Measurements from ENCODE around the gene CCNL2. TPM values are rescaled to one million over a fixed set of nuclear protein-coding genes. Genes with fewer than 3 reads are reported as not detected.
"Not testable (repeated sequence)": the region's sequence is repeated elsewhere in the genome, so short reads cannot be mapped to it uniquely, and the experiment has no call there.

Gene CCNL2
- total and polyA plus RNA-seq, 4 donors: 148 to 303 (median 196) TPM

GRCh38 chr1:1412311-1412902 lies 13.3 kb upstream of the CCNL2 start:
- H3K9me3 ChIP-seq (ENCODE audit: control insufficient read depth, insufficient read depth, low read length): not testable (repeated sequence)

GRCh38 chr1:1411626-1412025 lies 12.5 kb upstream of the CCNL2 start:
- WGBS (ENCODE audit: insufficient coverage): 94% methylated on average over 11 of the region's 13 CpGs
- H3K27ac ChIP-seq (ENCODE audit: low read depth, low read length): no peak overlapping the region
- H3K4me3 ChIP-seq (ENCODE audit: low read depth, low read length): no peak overlapping the region
- peaks cover 10% of the 10 kb centered on the region for H3K36me3 ChIP-seq (ENCODE audit: control insufficient read depth, insufficient read depth, low read length)
- no peak for DNase-seq (ENCODE audit: low read depth in 4 of 6, low spot score in 6 of 6)
- no peaks in the 10 kb centered on the region for H3K27me3 ChIP-seq (ENCODE audit: control insufficient read depth, insufficient read depth, low read length)
- peaks cover 17% of the 10 kb centered on the region for H3K4me1 ChIP-seq (ENCODE audit: control insufficient read depth, insufficient read depth, low read length)
- no peaks in the 10 kb centered on the region for H3K9me3 ChIP-seq (ENCODE audit: control insufficient read depth, insufficient read depth, low read length)

More at GRCh38 chr1:1412311-1412902, 13.3 kb upstream of the CCNL2 start:
- not testable (repeated sequence) for DNase-seq (ENCODE audit: low read depth in 4 of 6, low spot score in 6 of 6); H3K36me3 ChIP-seq (ENCODE audit: control insufficient read depth, insufficient read depth, low read length); H3K4me3 ChIP-seq (ENCODE audit: low read depth, low read length); H3K27me3 ChIP-seq (ENCODE audit: control insufficient read depth, insufficient read depth, low read length); H3K27ac ChIP-seq (ENCODE audit: low read depth, low read length)
- 85% methylated on average over 2 of the region's 11 CpGs for WGBS (ENCODE audit: insufficient coverage)
- peaks cover 17% of the 10 kb centered on the region for H3K4me1 ChIP-seq (ENCODE audit: control insufficient read depth, insufficient read depth, low read length)

- Histone ChIP-seq H3K36me3 (ENCODE audit: control insufficient read depth, insufficient read depth, low read length) (peaks cover 22% of the 10 kb centered on the region), H3K4me1 (ENCODE audit: control insufficient read depth, insufficient read depth, low read length) (peaks cover 31% of the 10 kb centered on the region)
- not testable (repeated sequence) for H3K27ac ChIP-seq (ENCODE audit: low read depth, low read length); DNase-seq (ENCODE audit: low read depth in 4 of 6, low spot score in 6 of 6); H3K9me3 ChIP-seq (ENCODE audit: control insufficient read depth, insufficient read depth, low read length); H3K4me3 ChIP-seq (ENCODE audit: low read depth, low read length); H3K27me3 ChIP-seq (ENCODE audit: control insufficient read depth, insufficient read depth, low read length)
- no CpG with 5 or more reads among the region's 8 CpGs for WGBS (ENCODE audit: insufficient coverage)
These were observed 11.1 kb upstream of the CCNL2 start for GRCh38 chr1:1410238-1410637.

GRCh38 chr1:1407636-1408318 lies 8.6 kb upstream of the CCNL2 start:
- Histone ChIP-seq H3K4me3 (ENCODE audit: low read depth, low read length) (peak overlapping the region; percentile 72), H3K27me3 (ENCODE audit: control insufficient read depth, insufficient read depth, low read length) (no peaks in the 10 kb centered on the region), H3K9me3 (ENCODE audit: control insufficient read depth, insufficient read depth, low read length) (no peaks in the 10 kb centered on the region), H3K27ac (ENCODE audit: low read depth, low read length) (no peak overlapping the region), H3K4me1 (ENCODE audit: control insufficient read depth, insufficient read depth, low read length) (peaks cover 36% of the 10 kb centered on the region), H3K36me3 (ENCODE audit: control insufficient read depth, insufficient read depth, low read length) (peaks cover 45% of the 10 kb centered on the region)
- DNase-seq (ENCODE audit: low read depth in 4 of 6, low spot score in 6 of 6): no peak
- 4% methylated on average over 34 of the region's 41 CpGs for WGBS (ENCODE audit: insufficient coverage)

- under 1% methylated on average over 98 of the region's 98 CpGs for WGBS (ENCODE audit: insufficient coverage)
- Histone ChIP-seq H3K4me3 (ENCODE audit: low read depth, low read length) (peak within 1 kb of the TSS; percentile 72), H3K36me3 (ENCODE audit: control insufficient read depth, insufficient read depth, low read length) (peaks cover 52% of the 10 kb centered on the region), H3K27ac (ENCODE audit: low read depth, low read length) (peak within 1 kb of the TSS; percentile 57), H3K27me3 (ENCODE audit: control insufficient read depth, insufficient read depth, low read length) (no peaks in the 10 kb centered on the region), H3K9me3 (ENCODE audit: control insufficient read depth, insufficient read depth, low read length) (no peaks in the 10 kb centered on the region), H3K4me1 (ENCODE audit: control insufficient read depth, insufficient read depth, low read length) (peaks cover 36% of the 10 kb centered on the region)
- peak; percentile 81 to 98 (median 90) for DNase-seq (ENCODE audit: low read depth in 4 of 6, low spot score in 6 of 6)
These were observed 7.9 kb upstream of the CCNL2 start, which contains the start of gene MRPL20 for GRCh38 chr1:1406821-1407635. Gene MRPL20 (minus strand): TSS chr1:1407293. CDS start chr1:1407217, 76 bp downstream.

- Histone ChIP-seq H3K27me3 (ENCODE audit: control insufficient read depth, insufficient read depth, low read length) (no peaks in the 10 kb centered on the region), H3K36me3 (ENCODE audit: control insufficient read depth, insufficient read depth, low read length) (peaks cover 59% of the 10 kb centered on the region), H3K9me3 (ENCODE audit: control insufficient read depth, insufficient read depth, low read length) (no peaks in the 10 kb centered on the region), H3K27ac (ENCODE audit: low read depth, low read length) (no peak overlapping the region), H3K4me1 (ENCODE audit: control insufficient read depth, insufficient read depth, low read length) (peaks cover 39% of the 10 kb centered on the region), H3K4me3 (ENCODE audit: low read depth, low read length) (peak overlapping the region; percentile 72)
- WGBS (ENCODE audit: insufficient coverage): 40% methylated on average over 42 of the region's 43 CpGs
- DNase-seq (ENCODE audit: low read depth in 4 of 6, low spot score in 6 of 6): no peak
These were observed 7.1 kb upstream of the CCNL2 start for GRCh38 chr1:1406101-1406820.

GRCh38 chr1:1403653-1404052 lies 4.5 kb upstream of the CCNL2 start:
- H3K9me3 ChIP-seq (ENCODE audit: control insufficient read depth, insufficient read depth, low read length): no peaks in the 10 kb centered on the region
- DNase-seq (ENCODE audit: low read depth in 4 of 6, low spot score in 6 of 6): no peak
- 84% methylated on average over 7 of the region's 7 CpGs for WGBS (ENCODE audit: insufficient coverage)
- no peaks in the 10 kb centered on the region for H3K27me3 ChIP-seq (ENCODE audit: control insufficient read depth, insufficient read depth, low read length)
- peaks cover 65% of the 10 kb centered on the region for H3K36me3 ChIP-seq (ENCODE audit: control insufficient read depth, insufficient read depth, low read length)
- no peak overlapping the region for H3K4me3 ChIP-seq (ENCODE audit: low read depth, low read length)
- peaks cover 46% of the 10 kb centered on the region for H3K4me1 ChIP-seq (ENCODE audit: control insufficient read depth, insufficient read depth, low read length)
- no peak overlapping the region for H3K27ac ChIP-seq (ENCODE audit: low read depth, low read length)

GRCh38 chr1:1402901-1403392 lies 3.8 kb upstream of the CCNL2 start:
- Histone ChIP-seq H3K4me1 (ENCODE audit: control insufficient read depth, insufficient read depth, low read length) (peaks cover 48% of the 10 kb centered on the region), H3K36me3 (ENCODE audit: control insufficient read depth, insufficient read depth, low read length) (peaks cover 68% of the 10 kb centered on the region)
- DNase-seq (ENCODE audit: low read depth in 4 of 6, low spot score in 6 of 6); H3K9me3 ChIP-seq (ENCODE audit: control insufficient read depth, insufficient read depth, low read length); H3K27me3 ChIP-seq (ENCODE audit: control insufficient read depth, insufficient read depth, low read length); H3K4me3 ChIP-seq (ENCODE audit: low read depth, low read length); H3K27ac ChIP-seq (ENCODE audit: low read depth, low read length): not testable (repeated sequence)
- WGBS (ENCODE audit: insufficient coverage): 85% methylated on average over 5 of the region's 9 CpGs
